T-helper 1 cell (primary cell): Measurements from ENCODE around the gene VPS37C.
A peak's percentile ranks its signal among the peaks of the same experiment; 100 is the strongest.

Experiments
- DNase-seq, 5 donors: peaks; one replicate each; pipeline ENCODE4 v3.0.0-alpha.2; 2012 to 2020

The VPS37C gene

DNA sequence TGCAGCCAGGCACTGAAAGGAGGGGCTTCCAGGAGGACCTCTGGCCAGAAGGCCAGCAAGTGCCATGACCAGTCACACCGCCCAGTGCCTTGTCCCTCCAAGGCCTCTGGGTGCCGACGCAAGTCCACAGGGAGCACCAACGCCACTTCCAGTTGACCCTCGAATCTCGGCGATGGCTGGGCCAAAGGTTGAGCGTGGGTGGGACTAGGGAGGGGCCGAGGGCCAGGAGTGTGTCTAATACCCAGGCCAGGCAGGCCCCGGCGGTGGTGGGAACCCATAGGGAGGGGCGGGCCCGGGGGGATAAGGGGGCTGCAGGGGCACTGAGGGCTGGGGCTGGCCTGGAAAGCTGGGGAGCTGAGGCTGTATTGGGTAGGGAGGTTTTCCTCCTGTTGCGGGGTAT, 29.6 kb downstream of the VPS37C start:
- no peak for DNase-seq

DNA sequence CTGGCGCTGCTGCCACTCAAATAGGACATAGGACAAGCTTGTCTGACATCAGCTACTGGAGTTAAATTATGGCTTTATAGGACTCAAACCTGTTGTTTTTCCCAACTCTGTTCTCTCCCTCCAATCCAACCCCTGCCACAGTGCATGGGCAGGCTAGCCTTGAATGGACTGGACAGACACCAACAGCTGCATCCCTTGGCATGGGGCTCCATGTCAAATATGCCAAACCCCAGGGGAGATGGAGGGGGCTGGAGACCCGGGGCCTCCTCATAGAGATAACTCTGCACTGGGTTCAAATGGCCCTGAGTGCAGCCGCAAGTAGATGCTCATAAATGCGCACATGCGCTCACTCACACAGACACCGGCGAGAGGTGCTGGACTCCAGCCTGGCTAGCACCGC, 30.0 kb downstream of the VPS37C start:
- DNase-seq, result no peak

DNA sequence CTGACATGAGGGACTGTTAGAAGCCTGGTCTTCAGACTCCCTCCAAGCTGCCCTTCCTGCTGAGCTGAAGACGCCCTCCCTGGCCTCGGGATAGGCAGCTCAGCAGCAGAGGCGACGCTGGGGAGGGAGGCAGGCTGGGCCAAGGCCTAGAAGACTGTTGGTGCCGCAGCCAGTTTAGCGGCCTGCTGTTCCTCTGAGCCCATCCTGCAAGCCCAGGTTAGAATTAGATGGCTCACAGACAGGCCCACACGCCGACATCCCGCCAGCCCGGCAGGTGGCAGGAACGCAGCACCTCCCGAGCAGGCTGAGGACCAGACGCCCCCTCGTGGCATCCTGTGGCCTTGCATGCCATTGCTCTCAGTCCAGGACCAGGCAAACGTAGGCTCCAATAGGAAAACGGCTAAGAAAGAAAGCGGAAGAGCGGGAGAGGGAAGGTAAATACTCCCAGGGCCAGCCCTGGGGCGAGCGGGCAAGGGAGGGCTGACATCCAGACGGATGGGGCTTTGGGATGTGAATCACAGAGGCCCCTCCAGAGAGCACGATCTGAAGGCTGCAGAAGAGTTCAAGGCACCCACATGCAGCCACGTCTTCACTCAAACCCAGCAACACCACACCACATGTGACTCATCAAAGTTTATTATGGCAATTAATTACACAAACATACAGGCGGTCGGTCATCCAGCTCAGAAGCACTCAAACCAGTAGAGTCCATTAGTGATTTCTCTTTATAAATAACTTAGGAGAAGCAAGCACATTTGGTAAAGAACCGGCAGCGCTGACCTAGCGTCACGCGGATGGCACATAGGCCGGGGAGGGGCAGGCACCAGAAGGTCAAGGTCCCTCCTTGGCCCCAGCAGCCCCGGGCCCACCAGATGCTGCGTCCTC, 31.3 kb downstream of the VPS37C start:
- peak; percentile 81 to 88 (median 86) for DNase-seq

DNA sequence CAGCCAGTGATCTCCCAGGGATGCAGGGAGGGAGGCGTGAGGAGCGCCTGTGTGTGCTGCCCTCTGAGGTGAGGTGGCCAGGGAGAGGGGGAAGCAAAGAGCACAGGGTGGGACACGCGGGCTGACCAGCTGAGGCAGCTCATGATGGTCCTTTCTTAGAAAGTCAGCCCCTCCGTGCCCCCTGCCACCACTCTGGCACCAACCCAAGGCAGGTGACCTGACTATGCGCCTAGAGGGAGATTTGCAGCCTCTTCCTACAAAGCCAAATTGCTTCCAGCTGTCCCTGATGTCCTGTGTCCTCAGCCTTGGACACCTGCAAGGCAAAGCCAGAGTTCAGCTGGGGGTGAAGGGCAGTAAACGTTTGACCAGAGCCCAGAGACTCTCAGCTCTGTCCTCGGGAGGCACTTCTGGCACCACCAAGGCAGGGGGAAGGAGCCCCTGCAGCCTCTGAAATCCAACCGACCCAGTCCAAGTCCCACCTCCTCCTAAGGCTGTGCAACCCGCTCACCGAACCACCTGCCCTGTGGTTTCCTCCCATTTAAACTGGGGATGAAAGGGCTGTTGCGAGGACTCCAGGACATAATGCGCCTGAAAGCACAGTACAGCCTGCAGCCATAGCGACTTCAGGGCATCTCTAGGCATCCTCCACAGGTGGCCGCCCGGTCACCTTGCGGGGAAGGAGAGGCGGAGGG, 32.1 kb downstream of the VPS37C start:
- DNase-seq, result no peak

DNA sequence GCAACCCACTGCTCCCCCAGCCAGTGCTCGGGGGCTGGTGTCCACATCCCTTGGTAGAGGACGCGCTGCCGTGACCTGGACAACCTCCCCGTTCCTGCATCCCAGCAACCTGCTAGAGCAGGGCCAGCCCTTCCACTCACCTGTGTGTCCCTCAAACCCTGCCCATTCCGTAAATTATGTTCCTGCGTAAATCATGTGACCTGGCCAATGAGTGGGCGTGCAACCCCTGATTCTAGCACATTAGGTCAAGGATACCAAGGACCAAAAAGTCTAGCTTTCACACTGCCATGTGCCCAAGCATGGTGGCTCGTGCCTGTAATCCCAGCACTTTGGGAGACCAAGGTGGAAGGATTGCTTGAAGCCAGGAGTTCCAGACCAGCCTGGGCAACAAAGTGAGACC, 33.2 kb downstream of the VPS37C start:
- DNase-seq, result no peak

DNA sequence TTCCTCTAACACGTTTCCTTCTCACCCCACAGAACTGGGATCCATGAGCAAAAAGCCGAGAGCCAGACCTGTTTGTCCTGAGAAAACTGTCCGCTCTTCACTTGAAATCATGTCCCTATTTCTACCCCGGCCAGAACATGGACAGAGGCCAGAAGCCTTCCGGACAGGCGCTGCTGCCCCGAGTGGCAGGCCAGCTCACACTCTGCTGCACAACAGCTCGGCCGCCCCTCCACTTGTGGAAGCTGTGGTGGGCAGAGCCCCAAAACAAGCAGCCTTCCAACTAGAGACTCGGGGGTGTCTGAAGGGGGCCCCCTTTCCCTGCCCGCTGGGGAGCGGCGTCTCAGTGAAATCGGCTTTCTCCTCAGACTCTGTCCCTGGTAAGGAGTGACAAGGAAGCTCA, 35.0 kb downstream of the VPS37C start:
- DNase-seq, result no peak

DNA sequence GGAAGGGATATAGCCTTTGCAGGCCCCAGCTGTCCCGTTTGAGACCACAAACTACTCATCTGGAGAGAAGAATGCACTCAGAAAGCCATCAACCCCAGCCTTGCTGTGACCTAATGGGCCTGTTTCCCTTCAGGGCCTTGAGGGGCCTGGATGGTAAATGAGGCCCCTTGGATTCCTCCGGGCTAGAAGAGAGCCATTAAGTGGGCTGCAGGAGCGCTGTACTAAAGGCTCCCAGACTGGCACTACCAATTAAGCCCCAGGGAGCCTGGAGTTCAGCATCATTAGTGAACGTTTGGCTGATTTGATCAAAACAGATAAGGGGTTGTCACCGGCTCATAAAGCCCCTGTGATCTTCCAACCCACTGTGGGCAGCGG, 35.9 kb downstream of the VPS37C start:
- DNase-seq, result no peak

DNA sequence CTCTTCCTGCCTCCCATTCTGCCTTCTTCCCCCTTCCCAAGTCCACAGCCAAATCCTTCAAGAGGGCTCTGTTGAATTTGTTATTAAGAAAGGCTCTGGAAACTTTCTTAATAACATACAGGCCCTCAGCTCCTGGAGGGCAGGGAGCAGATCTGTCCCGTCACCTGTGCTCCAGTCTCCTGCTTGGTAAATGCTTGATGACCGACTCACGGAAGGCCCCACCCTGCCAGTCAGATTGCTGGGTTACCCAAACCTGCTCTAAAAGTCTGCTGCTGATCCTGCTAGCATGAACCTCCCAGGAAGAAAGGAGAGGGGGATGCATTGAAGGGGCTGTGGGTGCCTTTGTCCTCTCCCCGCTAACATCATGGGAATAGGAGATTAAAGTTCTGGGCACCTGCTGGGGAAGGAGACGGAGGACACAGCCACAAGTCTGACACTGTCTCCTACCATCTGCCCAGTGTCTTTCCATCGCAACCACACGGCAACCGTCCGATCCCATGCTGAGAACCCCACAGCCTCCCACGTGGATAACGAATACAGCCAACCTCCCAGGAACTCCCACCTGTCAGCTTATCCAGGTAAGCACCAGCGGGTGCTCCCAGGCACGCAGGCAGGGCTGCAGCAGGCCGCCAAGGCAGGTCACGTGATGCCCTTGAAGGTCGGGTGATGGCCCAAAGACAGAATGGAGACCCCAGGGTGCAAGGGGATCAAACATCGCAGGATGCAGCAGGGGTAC, 36.5 kb downstream of the VPS37C start:
- DNase-seq, result no peak

DNA sequence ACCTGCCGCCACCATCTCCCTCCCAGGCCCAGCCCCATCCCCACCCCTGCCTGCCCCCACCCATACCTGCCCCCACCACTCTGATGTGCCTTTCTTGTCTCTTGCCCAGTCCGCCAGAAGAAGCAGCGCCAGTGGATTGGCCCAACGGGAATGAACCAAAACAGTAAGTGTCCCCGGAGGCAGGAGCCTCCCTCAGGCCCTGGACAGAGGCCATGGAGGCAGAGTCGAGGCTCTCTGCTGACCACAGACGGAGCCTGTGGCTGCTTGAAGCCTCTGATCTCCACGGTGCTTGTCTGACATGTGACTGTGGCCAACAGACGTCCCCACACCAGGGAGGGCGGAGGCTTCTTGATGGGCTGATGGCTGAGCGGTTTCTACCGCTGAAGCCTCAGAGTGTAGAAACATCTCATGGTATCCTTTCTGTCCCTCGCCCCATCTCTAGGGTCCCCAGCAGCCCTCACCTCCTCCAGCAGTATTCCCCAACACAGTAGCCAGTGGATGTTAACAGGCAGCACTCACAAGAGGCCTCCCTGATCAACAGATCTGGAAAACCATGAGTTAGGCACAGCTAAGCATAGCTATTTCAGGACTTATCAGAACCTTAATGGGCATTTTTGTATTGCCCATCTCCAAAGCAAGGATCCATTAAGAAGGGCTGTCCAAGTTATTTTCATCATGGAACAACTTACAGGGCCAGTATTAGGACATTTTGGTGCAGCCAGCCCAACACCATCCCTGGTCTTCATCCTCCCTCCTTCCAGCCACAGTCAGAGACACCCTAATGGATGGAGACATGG, 37.3 kb downstream of the VPS37C start:
- no peak for DNase-seq

DNA sequence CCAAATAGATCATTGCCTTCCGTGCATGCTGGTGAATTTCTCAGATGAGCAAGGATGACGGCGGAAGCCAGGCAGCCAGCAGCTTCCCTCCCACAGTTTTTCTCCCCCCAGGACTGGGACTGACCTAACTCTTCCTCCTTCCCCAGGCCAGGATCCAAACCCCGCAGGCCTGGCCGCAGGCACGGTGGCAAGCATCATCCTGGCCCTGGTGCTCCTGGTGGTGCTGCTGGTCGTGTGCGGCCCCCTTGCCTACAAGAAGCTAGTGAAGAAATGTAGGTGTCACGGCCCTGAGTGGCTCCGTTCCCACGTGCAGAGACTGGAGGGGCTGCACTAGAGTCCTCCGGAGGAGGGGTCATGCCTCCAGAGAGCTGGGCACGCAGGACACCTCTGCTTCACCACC, 38.5 kb downstream of the VPS37C start:
- no peak for DNase-seq

DNA sequence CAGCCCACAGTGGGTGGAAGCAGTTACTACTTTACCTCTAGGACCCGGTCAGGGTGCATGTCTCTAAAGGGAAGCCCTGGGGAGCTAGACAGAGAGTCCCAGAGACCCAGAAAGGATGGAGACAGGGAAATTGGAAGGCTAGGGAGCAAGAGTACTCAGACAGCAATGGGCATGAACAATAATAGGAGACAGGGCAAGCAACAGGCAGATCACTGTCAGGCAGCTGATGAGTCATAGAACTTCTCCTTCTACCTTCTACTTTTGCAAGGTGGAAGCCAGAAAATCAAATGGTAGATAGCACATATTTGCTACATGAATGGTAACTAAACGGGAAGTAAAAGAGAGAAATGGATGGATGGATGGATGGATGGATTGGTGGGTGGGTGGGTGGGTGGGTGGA, 39.3 kb downstream of the VPS37C start:
- no peak for DNase-seq

DNA sequence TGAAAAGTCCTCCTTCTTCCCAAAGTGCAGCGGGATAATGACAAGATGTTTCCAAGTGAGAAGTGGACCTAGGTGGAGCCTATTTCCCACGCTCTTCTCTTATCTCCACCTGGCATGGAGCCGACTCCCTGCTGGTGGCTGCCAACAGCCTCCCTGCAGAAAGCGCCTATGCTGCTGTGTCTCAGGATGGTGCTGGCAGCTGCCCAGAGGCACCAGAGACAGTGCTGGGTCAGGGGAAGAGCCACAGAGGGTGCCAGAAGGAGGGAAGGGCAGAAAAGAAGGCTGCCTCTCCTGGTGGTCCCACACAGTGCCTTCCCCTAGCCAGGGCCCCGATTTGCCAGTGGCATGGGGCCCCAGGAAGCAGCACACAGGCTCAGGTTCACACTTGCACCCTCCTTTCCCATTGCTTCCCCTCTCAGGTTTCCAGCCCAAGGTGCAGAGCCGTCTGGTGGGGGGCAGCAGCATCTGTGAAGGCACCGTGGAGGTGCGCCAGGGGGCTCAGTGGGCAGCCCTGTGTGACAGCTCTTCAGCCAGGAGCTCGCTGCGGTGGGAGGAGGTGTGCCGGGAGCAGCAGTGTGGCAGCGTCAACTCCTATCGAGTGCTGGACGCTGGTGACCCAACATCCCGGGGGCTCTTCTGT, 39.9 kb downstream of the VPS37C start:
- DNase-seq, result no peak

DNA sequence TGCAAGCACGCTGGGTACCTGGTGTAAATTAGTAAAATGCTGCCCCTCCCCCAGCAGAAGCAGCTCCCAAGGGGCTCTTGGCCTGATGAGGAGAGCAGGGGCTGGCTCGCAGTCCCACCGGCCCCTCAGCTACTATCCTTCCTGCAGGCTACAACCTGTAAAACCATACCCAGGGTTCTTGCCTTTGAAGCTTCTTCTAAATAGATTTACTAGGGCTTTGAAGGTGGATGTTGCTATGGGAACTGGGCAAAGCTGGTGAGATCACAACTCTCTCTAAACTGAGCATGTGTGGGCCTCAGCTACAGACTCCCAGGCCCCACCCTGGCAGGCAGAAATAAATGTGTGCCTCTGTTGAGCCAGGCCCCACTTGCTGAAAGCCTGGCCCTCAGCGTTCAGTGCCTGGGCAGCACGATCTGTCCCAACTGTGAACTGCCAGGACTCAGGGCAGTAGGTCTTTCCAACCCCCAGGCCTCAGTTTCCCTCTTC, 40.5 kb downstream of the VPS37C start:
- peak in 2 of 5 donors; percentile 55 to 62 for DNase-seq

DNA sequence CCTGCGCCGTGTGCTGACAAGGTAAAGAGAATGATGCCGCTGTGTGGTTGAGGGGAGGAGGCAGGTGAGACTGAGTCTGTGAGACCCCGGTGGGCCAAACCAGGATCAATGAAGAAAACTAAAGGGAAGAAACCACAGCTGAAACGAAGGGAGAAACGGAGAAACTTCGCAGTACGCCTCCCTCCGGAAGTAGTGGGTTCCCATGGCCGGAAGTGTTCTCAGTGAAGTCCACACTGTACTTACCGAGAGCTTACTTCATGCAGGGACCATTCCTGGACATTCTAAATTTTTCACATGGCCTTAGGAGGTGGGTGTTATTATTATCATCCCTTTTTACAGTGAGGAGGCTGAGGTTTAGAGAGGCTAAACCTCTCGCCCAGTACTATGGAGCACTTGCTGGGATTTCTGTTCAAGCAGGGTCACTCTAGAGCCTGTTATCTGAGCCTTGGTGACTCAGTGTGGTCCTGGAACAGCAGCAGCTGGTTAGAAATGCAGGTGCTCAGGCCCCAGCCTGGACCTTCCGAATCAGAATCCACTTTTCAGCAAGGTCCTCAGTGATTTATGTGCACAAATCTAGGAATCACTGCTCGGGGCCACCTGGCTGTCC, 41.0 kb downstream of the VPS37C start:
- no peak for DNase-seq

DNA sequence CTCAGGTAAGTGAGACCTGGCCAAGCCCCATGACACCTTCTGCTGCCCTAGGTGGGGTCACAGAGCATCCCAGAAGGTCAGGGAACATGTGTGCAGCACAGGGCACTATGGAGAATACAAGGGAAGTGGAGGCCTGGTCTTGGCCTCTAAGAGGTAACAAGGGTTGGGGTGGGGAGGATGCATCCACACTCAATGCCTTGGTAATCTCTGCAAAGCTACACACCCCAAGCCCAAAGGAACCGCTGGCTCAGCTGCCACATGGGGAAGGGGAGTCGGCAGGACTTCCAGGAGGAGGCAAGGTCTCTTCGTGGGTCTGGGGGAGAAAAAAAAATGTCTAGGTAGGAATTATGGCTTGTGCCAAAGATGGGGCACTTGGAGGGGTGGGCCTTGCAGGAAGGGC, 41.7 kb downstream of the VPS37C start:
- DNase-seq, result no peak

DNA sequence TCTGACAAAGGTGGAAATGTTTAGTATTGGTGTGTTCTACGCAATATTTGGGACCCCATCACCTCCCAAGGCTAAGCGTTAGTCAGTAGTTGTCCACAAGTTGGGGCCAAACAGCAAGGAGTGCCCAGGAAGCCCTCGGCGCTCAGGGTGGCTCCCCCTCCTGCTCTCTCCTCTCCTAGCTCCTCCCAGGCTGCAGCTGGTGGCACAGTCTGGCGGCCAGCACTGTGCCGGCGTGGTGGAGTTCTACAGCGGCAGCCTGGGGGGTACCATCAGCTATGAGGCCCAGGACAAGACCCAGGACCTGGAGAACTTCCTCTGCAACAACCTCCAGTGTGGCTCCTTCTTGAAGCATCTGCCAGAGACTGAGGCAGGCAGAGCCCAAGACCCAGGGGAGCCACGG, 42.2 kb downstream of the VPS37C start:
- DNase-seq, result no peak

DNA sequence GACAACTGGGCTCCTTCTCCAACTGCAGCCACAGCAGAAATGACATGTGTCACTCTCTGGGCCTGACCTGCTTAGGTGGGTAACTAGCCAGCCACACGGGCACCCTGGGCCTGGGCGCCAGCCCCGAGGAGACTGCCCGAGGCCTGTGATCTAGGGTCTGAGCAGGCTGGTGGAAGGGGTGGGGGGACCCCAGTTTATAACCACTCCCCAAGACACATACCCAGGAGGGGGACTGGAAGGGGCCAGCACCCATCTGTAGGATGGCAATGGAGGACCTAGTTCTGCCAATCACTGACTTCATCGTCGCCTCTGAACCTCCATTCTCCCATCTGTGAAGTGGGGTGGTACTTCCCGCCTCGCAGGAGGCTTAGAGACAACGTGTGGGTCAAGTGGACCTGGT, 42.8 kb downstream of the VPS37C start:
- no peak for DNase-seq

DNA sequence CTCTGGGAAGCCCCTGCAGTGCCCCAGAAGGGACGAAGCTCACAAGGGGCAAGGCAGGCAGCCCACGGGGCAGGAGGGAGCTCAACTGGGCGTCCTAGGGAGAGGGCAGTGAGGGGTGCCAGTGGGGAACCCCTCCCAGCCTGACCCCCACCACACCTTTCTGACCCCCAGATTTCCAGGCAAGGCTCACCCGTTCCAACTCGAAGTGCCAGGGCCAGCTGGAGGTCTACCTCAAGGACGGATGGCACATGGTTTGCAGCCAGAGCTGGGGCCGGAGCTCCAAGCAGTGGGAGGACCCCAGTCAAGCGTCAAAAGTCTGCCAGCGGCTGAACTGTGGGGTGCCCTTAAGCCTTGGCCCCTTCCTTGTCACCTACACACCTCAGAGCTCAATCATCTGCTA, 43.2 kb downstream of the VPS37C start:
- no peak for DNase-seq

DNA sequence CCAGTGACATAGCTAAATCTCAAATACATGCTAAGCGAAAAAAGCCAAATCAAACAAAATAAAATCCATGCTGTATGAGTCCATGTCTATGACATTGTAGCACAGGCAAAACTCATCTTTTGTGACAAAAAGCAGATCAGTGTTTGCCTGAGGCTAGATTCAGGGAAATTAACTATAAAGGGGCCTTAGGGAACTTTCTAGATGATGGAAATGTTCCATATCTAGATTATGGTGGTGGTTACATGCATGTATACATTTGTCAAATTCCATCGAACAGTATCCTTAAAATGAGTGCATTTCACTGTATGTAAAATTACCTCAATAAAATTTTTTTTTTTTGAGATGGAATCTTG, 44.1 kb downstream of the VPS37C start:
- no peak for DNase-seq

DNA sequence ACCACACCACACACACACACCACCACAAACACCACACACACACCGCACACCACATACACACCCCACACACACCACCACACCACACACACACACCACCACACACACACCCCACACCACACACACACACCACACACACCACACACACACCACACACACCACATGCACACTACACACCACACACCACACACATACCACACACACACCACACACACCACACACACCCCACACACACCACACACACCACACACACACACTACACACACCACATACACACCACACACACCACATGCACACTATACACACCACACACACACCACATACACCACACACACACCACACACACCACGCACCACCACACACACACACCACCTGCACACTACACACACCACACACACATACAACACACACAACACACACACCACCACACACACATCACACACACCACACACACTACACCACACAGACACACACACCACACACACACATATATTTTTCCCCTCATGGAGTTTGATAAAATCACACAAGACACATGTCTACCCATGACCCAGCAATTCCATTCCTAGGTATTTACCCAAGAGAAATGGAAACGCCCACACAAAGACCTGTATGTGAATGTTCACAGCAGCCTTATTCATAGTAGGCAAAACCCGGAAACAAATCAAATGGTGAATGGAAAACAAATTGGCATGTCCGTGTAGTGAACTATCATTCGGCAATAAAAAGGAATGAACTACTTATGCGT, 44.6 kb downstream of the VPS37C start:
- no peak for DNase-seq
